Testis (tissue), 2 donors: ENCODE results near the gene TOP3B.

Experiments used
- CTCF ChIP-seq, 3 experiments: fragments of 450-650 bp in 2 of 3; fragments of 200-600 bp in 1 of 3; sonication (generic) in 1 of 3; IDR thresholded peaks; one replicate each; pipeline ENCODE4 v1.5.1; 2016 to 2019; ENCODE audit warnings: antibody characterized with exemption in 3 of 3, mild to moderate bottlenecking in 2 of 3, moderate library complexity in 1 of 3
- POLR2A ChIP-seq: fragments of 450-650 bp; IDR thresholded peaks from one replicate; pipeline ENCODE4 v1.6.1; 2017; ENCODE audit warnings: antibody characterized with exemption, mild to moderate bottlenecking, moderate library complexity

GRCh38 chr22:22022947-22023534 lies 40.5 kb upstream of the TOP3B start:
- TF ChIP-seq CTCF (IDR thresholded peaks at IDR 0.05) = no peak
- no peak for TF ChIP-seq POLR2A
